Measurements from ENCODE around the gene PIGBOS1.

GRCh38 chr15:55277116-55277564, 41.8 kb downstream of the PIGBOS1 start:
- TF ChIP-seq, protein P1, sequence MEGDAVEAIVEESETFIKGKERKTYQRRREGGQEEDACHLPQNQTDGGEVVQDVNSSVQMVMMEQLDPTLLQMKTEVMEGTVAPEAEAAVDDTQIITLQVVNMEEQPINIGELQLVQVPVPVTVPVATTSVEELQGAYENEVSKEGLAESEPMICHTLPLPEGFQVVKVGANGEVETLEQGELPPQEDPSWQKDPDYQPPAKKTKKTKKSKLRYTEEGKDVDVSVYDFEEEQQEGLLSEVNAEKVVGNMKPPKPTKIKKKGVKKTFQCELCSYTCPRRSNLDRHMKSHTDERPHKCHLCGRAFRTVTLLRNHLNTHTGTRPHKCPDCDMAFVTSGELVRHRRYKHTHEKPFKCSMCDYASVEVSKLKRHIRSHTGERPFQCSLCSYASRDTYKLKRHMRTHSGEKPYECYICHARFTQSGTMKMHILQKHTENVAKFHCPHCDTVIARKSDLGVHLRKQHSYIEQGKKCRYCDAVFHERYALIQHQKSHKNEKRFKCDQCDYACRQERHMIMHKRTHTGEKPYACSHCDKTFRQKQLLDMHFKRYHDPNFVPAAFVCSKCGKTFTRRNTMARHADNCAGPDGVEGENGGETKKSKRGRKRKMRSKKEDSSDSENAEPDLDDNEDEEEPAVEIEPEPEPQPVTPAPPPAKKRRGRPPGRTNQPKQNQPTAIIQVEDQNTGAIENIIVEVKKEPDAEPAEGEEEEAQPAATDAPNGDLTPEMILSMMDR (IDR thresholded peaks at IDR 0.05; ENCODE audit: insufficient read depth, low read depth, low read length), result no peak
- TF ChIP-seq EZH2 (IDR thresholded peaks at IDR 0.05; ENCODE audit: insufficient read depth, low read length), result no peak

All from astrocyte (in vitro differentiated cells and primary cell).